Activated naive CD8-positive, alpha-beta T cell (primary cell): ENCODE results near the gene PGAP2.

Experiments used
- H3K27ac Mint-ChIP-seq: one replicate; pipeline ENCODE4 v1.8.0; 2021; ENCODE audit warnings: mixed read lengths
- H3K27me3 Mint-ChIP-seq: one replicate; pipeline ENCODE4 v1.8.0; 2021; ENCODE audit warnings: mixed read lengths
- H3K36me3 Mint-ChIP-seq: one replicate; pipeline ENCODE4 v1.8.0; 2021; ENCODE audit warnings: mixed read lengths
- H3K4me1 Mint-ChIP-seq: one replicate; pipeline ENCODE4 v1.8.0; 2021; ENCODE audit warnings: low read depth, mixed read lengths
- H3K4me3 Mint-ChIP-seq: one replicate; pipeline ENCODE4 v1.8.0; 2021; ENCODE audit warnings: mild to moderate bottlenecking, mixed read lengths
- H3K9me3 Mint-ChIP-seq: one replicate; pipeline ENCODE4 v1.8.0; 2021; ENCODE audit warnings: low read depth, mixed read lengths

PGAP2 gene

DNA sequence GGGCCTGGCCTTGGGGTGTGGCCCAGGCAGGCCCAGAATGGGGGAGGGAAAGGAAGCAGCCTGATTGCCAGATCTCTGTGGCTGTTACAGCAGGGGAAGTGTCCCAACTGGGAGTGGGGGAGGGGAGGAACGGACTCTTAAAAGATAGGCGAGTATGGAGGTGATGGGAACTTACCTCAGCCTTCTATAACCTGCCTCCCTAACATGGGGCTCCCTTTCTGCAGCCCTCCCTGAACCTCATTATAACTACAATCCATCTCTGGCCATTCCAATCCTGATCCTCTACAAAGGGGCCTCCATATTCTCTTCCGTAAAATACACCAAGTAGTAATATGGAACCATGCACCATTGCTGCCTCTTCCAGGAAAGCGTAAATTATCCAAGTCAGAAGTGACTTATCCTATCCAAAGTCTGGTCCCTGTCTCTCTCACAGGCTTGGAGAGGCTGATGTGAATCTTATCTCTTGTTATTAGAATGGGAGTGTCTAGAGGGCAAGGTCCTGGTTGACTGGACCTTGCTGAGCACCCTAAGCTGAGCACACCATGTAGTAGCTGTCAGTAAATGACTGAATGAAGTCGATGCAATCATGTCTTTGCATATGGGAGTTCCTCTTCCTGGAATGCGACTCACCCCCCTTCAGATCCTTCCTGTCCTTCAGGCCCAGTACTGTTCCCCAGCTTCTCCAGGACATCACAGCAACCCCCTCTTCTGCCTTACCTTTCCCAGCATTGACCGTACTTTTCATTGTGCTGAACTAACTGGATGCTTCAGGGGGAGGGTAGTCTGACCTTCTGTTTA, 26.5 kb downstream of the PGAP2 start:
- H3K27ac Mint-ChIP-seq = peak overlapping the region; percentile 89
- no peaks in the 10 kb centered on the region for H3K27me3 Mint-ChIP-seq
- H3K4me3 Mint-ChIP-seq = peak overlapping the region; percentile 97
- H3K4me1 Mint-ChIP-seq = peaks cover 82% of the 10 kb centered on the region
- H3K9me3 Mint-ChIP-seq = no peaks in the 10 kb centered on the region
- peaks cover 30% of the 10 kb centered on the region for H3K36me3 Mint-ChIP-seq

- Mint-ChIP-seq H3K4me1 (peaks cover 74% of the 10 kb centered on the region), H3K9me3 (no peaks in the 10 kb centered on the region), H3K36me3 (peaks cover 30% of the 10 kb centered on the region), H3K27me3 (no peaks in the 10 kb centered on the region), H3K27ac (peak overlapping the region; percentile 89), H3K4me3 (peak overlapping the region; percentile 97)
Measured at GRCh38 chr11:3835751-3836150, 27.4 kb downstream of the PGAP2 start.

- H3K9me3 Mint-ChIP-seq = no peaks in the 10 kb centered on the region
- no peaks in the 10 kb centered on the region for H3K27me3 Mint-ChIP-seq
- H3K4me1 Mint-ChIP-seq = peaks cover 66% of the 10 kb centered on the region
- H3K36me3 Mint-ChIP-seq = peaks cover 28% of the 10 kb centered on the region
- peak overlapping the region; percentile 97 for H3K4me3 Mint-ChIP-seq
- H3K27ac Mint-ChIP-seq = peak overlapping the region; percentile 94
Measured at GRCh38 chr11:3836903-3837302, 28.5 kb downstream of the PGAP2 start.

GRCh38 chr11:3837793-3838192, 29.4 kb downstream of the PGAP2 start:
- Mint-ChIP-seq H3K36me3 (peaks cover 28% of the 10 kb centered on the region), H3K9me3 (no peaks in the 10 kb centered on the region), H3K4me1 (peaks cover 62% of the 10 kb centered on the region), H3K27ac (peak overlapping the region; percentile 94), H3K4me3 (peak overlapping the region; percentile 97), H3K27me3 (no peaks in the 10 kb centered on the region)

GRCh38 chr11:3838504-3838903, 30.1 kb downstream of the PGAP2 start:
- Mint-ChIP-seq H3K36me3 (peaks cover 27% of the 10 kb centered on the region), H3K4me1 (peaks cover 62% of the 10 kb centered on the region), H3K9me3 (no peaks in the 10 kb centered on the region), H3K27me3 (no peaks in the 10 kb centered on the region), H3K27ac (peak overlapping the region; percentile 94), H3K4me3 (peak overlapping the region; percentile 97)

- H3K36me3 Mint-ChIP-seq = peaks cover 16% of the 10 kb centered on the region
- H3K27me3 Mint-ChIP-seq = no peaks in the 10 kb centered on the region
- H3K4me3 Mint-ChIP-seq = peak overlapping the region; percentile 97
- peak overlapping the region; percentile 94 for H3K27ac Mint-ChIP-seq
- H3K9me3 Mint-ChIP-seq = no peaks in the 10 kb centered on the region
- peaks cover 57% of the 10 kb centered on the region for H3K4me1 Mint-ChIP-seq
Measured at GRCh38 chr11:3840004-3840869, 31.9 kb downstream of the PGAP2 start.

DNA sequence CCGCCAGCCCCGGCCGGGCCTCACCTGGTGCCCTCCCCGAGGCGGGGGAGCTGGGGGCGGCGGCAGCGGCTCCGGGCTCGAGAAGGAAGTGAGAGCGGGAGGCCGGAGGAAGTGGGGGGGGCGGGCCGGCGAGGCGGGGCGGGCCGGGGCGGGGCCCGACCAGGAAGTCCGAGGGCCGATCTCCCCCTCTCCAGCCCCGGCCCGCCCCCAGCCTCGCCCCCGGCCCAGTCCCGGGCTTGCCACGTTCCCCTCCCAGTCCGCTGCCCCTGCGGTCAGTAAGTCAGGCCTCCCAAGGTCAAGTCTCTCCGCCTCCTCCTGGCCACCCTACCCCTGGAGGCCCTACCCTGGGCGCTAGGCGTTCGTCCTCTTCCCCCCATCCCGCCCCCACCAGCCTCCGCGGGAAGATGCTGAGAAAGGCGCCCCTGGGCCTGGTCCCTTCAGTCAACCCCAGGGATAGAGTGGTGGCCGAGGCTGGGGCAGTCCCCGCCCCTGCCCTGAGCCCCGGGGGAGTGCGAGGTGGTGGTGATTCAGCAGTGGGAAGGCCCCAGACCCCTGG, 32.6 kb downstream of the PGAP2 start, which contains the start of gene RHOG:
Gene RHOG, minus strand, starts transcription at position 90 of the 556 bp plus-strand sequence. CDS start 12,821 bp downstream, outside the sequence.
- Mint-ChIP-seq H3K36me3 (peaks cover 13% of the 10 kb centered on the region), H3K4me3 (peak within 1 kb of the TSS; percentile 97), H3K27ac (peak within 1 kb of the TSS; percentile 96), H3K9me3 (no peaks in the 10 kb centered on the region), H3K27me3 (no peaks in the 10 kb centered on the region), H3K4me1 (peaks cover 54% of the 10 kb centered on the region)

DNA sequence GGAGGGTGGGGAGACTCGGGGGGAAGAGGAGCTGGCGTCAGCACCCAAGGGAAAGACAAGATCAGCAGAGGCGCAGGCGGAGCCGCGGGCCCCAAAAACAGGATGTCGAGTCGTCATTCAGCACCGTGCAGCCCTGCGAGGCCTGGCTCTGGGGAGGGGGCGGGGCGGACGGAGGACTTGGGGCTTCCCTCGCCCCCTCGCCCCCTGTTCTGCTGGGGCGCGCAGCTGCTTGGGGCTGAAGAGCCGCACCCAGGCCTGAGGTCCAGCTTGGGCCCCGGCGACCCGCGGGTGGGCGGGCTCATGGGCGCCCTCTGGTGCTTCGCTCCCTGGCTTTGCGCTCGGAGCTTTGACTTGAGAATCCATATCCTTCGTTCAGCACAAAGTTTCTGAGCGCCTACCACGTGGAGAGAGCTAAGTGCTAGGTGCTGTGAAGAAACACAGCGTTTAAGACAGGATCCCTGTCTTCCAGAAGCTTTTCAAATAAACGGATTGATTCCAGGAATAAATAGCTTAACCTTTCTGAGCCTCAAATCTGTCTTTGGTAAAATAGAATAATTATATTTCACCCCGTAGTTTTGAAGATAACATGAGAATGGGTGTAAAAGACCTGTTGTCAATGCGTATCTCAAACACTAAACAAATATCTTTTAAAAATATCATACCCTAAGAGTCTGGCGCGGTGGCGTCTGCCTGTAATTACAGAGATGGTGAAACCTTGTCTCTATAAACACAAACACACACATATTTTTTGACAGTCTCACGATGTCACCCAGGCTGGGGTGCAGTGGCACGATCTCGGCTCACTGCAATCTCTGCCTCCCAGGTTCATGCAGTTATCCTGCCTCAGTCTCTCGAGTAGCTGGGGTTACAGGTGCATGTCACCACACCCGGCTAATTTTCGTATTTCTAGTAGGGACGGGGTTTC, 33.3 kb downstream of the PGAP2 start:
- H3K27ac Mint-ChIP-seq = peak overlapping the region; percentile 96
- peaks cover 13% of the 10 kb centered on the region for H3K36me3 Mint-ChIP-seq
- H3K27me3 Mint-ChIP-seq = no peaks in the 10 kb centered on the region
- H3K9me3 Mint-ChIP-seq = no peaks in the 10 kb centered on the region
- H3K4me1 Mint-ChIP-seq = peaks cover 53% of the 10 kb centered on the region
- peak overlapping the region; percentile 85 for H3K4me3 Mint-ChIP-seq

GRCh38 chr11:3843326-3843725, 35.0 kb downstream of the PGAP2 start:
- H3K27ac Mint-ChIP-seq = peak overlapping the region; percentile 85
- H3K4me3 Mint-ChIP-seq = peak overlapping the region; percentile 15

GRCh38 chr11:3845246-3845645, 36.9 kb downstream of the PGAP2 start:
- H3K27ac Mint-ChIP-seq = peak overlapping the region; percentile 41
- no peak overlapping the region for H3K4me3 Mint-ChIP-seq
- H3K36me3 Mint-ChIP-seq = no peaks in the 10 kb centered on the region
- peaks cover 39% of the 10 kb centered on the region for H3K4me1 Mint-ChIP-seq
- no peaks in the 10 kb centered on the region for H3K9me3 Mint-ChIP-seq
- no peaks in the 10 kb centered on the region for H3K27me3 Mint-ChIP-seq

More at GRCh38 chr11:3843326-3843725, 35.0 kb downstream of the PGAP2 start:
- no peaks in the 10 kb centered on the region for H3K27me3 Mint-ChIP-seq
- no peaks in the 10 kb centered on the region for H3K9me3 Mint-ChIP-seq
- peaks cover 38% of the 10 kb centered on the region for H3K4me1 Mint-ChIP-seq
- H3K36me3 Mint-ChIP-seq = peaks cover 9% of the 10 kb centered on the region

- Mint-ChIP-seq H3K27ac (no peak overlapping the region), H3K36me3 (no peaks in the 10 kb centered on the region), H3K4me3 (no peak overlapping the region), H3K27me3 (no peaks in the 10 kb centered on the region), H3K9me3 (no peaks in the 10 kb centered on the region), H3K4me1 (peaks cover 39% of the 10 kb centered on the region)
Measured at GRCh38 chr11:3845670-3846069, 37.3 kb downstream of the PGAP2 start.

- peaks cover 43% of the 10 kb centered on the region for H3K4me1 Mint-ChIP-seq
- H3K27ac Mint-ChIP-seq = peak overlapping the region; percentile 59
- no peaks in the 10 kb centered on the region for H3K27me3 Mint-ChIP-seq
Measured at GRCh38 chr11:3849297-3849874, 41.0 kb downstream of the PGAP2 start.

DNA sequence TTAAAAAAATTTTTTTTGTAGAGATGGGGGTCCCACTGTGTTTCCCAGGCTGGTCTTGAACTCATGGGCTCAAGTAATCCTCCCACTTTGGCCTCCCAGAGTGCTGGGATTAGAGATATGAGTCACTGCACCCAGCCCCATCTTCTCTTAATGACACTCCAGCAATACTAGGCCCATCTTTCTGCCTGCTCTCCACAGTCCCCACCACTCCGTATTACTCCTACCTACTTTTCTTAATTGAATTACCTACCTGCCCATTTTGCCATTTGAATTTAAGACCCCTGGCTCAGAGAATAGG, 45.1 kb downstream of the PGAP2 start:
- no peaks in the 10 kb centered on the region for H3K9me3 Mint-ChIP-seq
- peak overlapping the region; percentile 83 for H3K4me3 Mint-ChIP-seq
- H3K27me3 Mint-ChIP-seq = no peaks in the 10 kb centered on the region
- no peaks in the 10 kb centered on the region for H3K36me3 Mint-ChIP-seq
- H3K4me1 Mint-ChIP-seq = peaks cover 56% of the 10 kb centered on the region
- peak overlapping the region; percentile 99 for H3K27ac Mint-ChIP-seq

More at GRCh38 chr11:3849297-3849874, 41.0 kb downstream of the PGAP2 start:
- Mint-ChIP-seq H3K36me3 (no peaks in the 10 kb centered on the region), H3K9me3 (no peaks in the 10 kb centered on the region), H3K4me3 (no peak overlapping the region)
